Gastrocnemius medialis (tissue), 4 donors: ENCODE results near the gene MMP11. TPM values are rescaled to one million over a fixed set of nuclear protein-coding genes. Genes with fewer than 3 reads are reported as not detected.

ENCODE experiments used
- ATAC-seq, 2 donors: fragments of 150-250 bp; one replicate each; pipeline ENCODE4 v1.9.1; 2016
- DNase-seq, 2 donors: peaks; one replicate each; pipeline ENCODE4 v3.0.0-alpha.2; 2019
- H3K27ac ChIP-seq, 4 donors: fragments of 200-600 bp; sonication (generic); 1 replicate in 1 of 4; 2 replicates in 3 of 4; pipeline ENCODE4 v1.5.1; 2016 to 2018; ENCODE audit warnings: mild to moderate bottlenecking in 2 of 4, moderate library complexity in 1 of 4
- H3K27me3 ChIP-seq, 3 donors: fragments of 200-600 bp; sonication (generic) in 2 of 3; 1 replicate in 1 of 3; 2 replicates in 2 of 3; pipeline versions ENCODE4 v1.5.1 to v1.6.0; 2016 to 2019; ENCODE audit warnings: mild to moderate bottlenecking in 1 of 3, moderate library complexity in 1 of 3
- H3K36me3 ChIP-seq, 2 donors: fragments of 200-600 bp; sonication (generic) in 1 of 2; one replicate each; pipeline ENCODE4 v1.5.1; 2017 to 2018
- H3K4me1 ChIP-seq, 2 donors: fragments of 200-600 bp; sonication (generic) in 1 of 2; one replicate each; pipeline ENCODE4 v1.5.1; 2016 to 2017; ENCODE audit warnings: mild to moderate bottlenecking in 2 of 2
- H3K4me3 ChIP-seq, 4 donors: fragments of 200-600 bp; sonication (generic) in 3 of 4; 1 replicate in 1 of 4; 2 replicates in 3 of 4; pipeline ENCODE4 v1.5.1; 2016 to 2019; ENCODE audit warnings: mild to moderate bottlenecking in 2 of 4
- H3K9me3 ChIP-seq, 3 donors: fragments of 200-600 bp; sonication (generic) in 2 of 3; 1 replicate in 1 of 3; 2 replicates in 2 of 3; pipeline ENCODE4 v1.5.1; 2016 to 2019
- CTCF ChIP-seq, 5 experiments: fragments of 450-650 bp in 3 of 5; fragments of 200-600 bp in 2 of 5; sonication (generic) in 2 of 5; IDR thresholded peaks in 4 of 5; conservative IDR thresholded peaks in 1 of 5; 1 replicate in 4 of 5; 2 replicates in 1 of 5; pipeline ENCODE4 v1.5.1; 2016 to 2019; ENCODE audit warnings: antibody characterized with exemption in 5 of 5, mild to moderate bottlenecking in 3 of 5, moderate library complexity in 3 of 5
- POLR2A ChIP-seq, 2 donors: fragments of 450-650 bp; IDR thresholded peaks; one replicate each; pipeline ENCODE4 v1.6.1; 2017; ENCODE audit warnings: antibody characterized with exemption in 2 of 2, mild to moderate bottlenecking in 2 of 2, moderate library complexity in 2 of 2
- in situ Hi-C, 4 donors: fragments of 200-750 bp; cut with MboI; loops; one replicate each; pipeline versions ENCODE4 v1.15.0 to v1.8.0; 2017; ENCODE audit warnings: low sequenced_read_pairs in 4 of 4
- intact Hi-C: fragments of 100-400 bp; cut with DNase I; formaldehyde crosslinking; loops from one replicate; pipeline ENCODE4 v1.15.1; 2023; ENCODE audit warnings: low total_unique reads
- total RNA-seq, 4 donors: library from RNA; depleted of rRNA; stranded (reverse); fragments of >200 nt; gene quantifications; one replicate each; pipeline versions ENCODE4 v1.1.0 to v1.2.3, GENCODE V29; 2016

The MMP11 gene
- total RNA-seq, 4 donors from 2014 or later = 0.91 to 3.6 (median 1.4) TPM; not detected in 1

DNA sequence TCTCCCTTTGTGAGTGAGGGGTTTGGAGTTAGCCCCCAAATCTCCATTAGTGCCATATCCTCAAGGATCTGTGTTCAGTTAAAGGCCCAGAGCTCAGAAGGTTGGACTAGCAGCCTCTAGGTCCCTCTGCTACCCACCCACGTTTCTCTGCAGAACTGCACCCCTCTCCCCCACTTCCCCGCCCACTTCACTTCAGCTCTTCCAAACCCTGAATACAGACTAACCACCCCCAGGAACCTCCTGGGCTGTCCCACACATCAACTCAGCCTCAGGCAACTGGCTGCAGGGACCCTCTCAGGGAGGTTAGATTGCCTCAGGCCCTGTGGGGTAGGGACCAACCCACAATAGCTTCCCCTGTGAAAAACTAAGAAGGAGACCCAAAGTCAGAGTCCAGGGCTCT lies 19.3 kb upstream of the MMP11 start:
- in situ Hi-C loops (no loop called here), intact Hi-C loops (loop anchor here (5.0 kb wide), 1 partner anchor 36 kb away; no protein-coding TSS in a partner anchor)
- TF ChIP-seq POLR2A (IDR thresholded peaks at IDR 0.05) (no peak), CTCF (IDR thresholded peaks at IDR 0.05 in 4 of 5, conservative IDR thresholded peaks at IDR 0.05 in 1 of 5) (no peak)
- no peaks in the 10 kb centered on the region for H3K27me3 ChIP-seq
- H3K4me1 ChIP-seq = peaks cover 9 to 10% of the 10 kb centered on the region in 2 donors
- DNase-seq (no peak), ATAC-seq (no peak)
- H3K9me3 ChIP-seq = no peaks in the 10 kb centered on the region
- no peaks in the 10 kb centered on the region for H3K36me3 ChIP-seq
- H3K27ac ChIP-seq = no peak overlapping the region
- H3K4me3 ChIP-seq = no peak overlapping the region

DNA sequence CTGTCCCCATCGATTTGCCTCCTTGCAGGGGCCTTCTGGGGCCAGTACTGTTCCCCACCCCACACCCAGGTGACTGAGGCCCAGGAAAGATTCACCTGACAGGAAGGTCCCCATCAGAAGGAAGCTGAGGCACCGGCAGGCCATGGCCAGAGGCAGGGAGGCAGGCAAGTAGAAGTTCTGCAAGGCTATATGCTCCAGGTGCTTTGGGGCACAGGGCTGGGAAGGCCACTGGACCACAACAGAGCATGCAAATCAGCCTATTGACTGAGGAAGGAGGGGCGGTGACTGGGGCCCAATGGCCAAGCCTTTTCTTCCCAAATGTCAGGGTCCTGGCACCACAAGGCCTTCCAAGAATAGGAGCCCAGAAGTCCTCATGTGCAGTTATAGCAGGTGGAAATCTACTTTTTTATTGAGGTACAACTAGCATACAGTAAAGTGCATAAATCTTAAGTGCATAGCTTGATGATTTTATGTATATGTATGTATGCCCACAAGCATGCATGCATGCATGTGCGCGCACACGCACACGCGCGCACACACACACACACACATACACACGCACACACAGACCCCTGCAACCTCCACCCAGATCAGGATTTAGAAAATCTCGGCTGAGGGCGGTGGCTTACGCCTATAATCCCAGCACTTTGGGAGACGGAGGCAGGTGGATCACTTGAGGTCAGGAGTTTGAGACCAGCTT lies 18.3 kb upstream of the MMP11 start, which contains the start of gene VPREB3:
TSS of gene VPREB3 (minus strand) at position 206 of the 700 bp plus-strand sequence. CDS start at position 144, 62 bp downstream.
- Histone ChIP-seq H3K27ac (peak within 1 kb of the TSS in 1 of 4 donors; percentile 1), H3K36me3 (no peaks in the 10 kb centered on the region), H3K27me3 (no peaks in the 10 kb centered on the region), H3K9me3 (no peaks in the 10 kb centered on the region), H3K4me3 (no peak within 1 kb of the TSS), H3K4me1 (peaks cover 9 to 10% of the 10 kb centered on the region in 2 donors)
- no peak for DNase-seq
- TF ChIP-seq POLR2A (IDR thresholded peaks at IDR 0.05) (no peak), CTCF (IDR thresholded peaks at IDR 0.05 in 4 of 5, conservative IDR thresholded peaks at IDR 0.05 in 1 of 5) (no peak)
- intact Hi-C loops = loop anchor here (5.0 kb wide), 1 partner anchor 37 kb away; no protein-coding TSS in a partner anchor
- in situ Hi-C loops = no loop called here
- ATAC-seq = no peak

DNA sequence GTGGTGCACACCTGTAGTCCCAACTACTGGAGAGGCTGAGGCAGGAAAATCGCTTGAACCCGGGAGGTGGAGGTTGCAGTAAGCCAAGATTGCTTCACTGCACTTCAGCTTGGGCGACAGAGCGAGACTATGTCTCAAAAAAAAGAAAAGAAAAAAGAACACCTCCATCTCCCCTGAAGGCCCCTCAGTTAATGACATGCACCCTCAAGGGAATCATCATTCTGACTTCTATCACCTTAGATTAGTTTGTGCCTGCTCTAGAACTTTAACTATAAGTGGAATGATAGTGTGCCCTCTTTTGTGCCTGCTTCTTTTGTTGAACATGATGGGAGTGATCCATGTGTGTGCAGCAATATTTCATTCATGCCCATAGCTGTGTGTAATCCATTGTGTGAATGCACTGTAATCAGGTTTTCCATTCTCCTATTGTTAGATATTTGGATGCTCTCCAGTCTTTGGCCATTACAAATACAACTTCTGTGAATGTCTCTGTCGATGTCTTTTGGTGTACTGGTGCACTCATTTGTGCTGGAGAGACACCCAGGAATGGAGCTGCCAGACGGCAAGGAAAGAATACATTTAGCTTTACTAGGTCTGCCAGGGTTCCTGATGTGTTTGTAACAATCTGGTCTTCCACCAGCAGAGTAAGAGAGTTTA lies 17.5 kb upstream of the MMP11 start:
- no peaks in the 10 kb centered on the region for H3K9me3 ChIP-seq
- H3K27me3 ChIP-seq = no peaks in the 10 kb centered on the region
- in situ Hi-C loops = no loop called here
- no peaks in the 10 kb centered on the region for H3K36me3 ChIP-seq
- peak overlapping the region in 2 of 4 donors; percentile 1 to 35 for H3K27ac ChIP-seq
- H3K4me3 ChIP-seq = no peak overlapping the region
- ATAC-seq = no peak
- TF ChIP-seq CTCF (IDR thresholded peaks at IDR 0.05 in 4 of 5, conservative IDR thresholded peaks at IDR 0.05 in 1 of 5) = no peak
- no peak for TF ChIP-seq POLR2A (IDR thresholded peaks at IDR 0.05)
- intact Hi-C loops = loop anchor here (5.0 kb wide), 1 partner anchor 38 kb away; no protein-coding TSS in a partner anchor
- peaks cover 4 to 5% of the 10 kb centered on the region in 2 donors for H3K4me1 ChIP-seq
- no peak for DNase-seq

GRCh38 chr22:23755711-23756110 lies 16.9 kb upstream of the MMP11 start:
- DNase-seq (no peak), ATAC-seq (no peak)
- Histone ChIP-seq H3K27me3 (no peaks in the 10 kb centered on the region), H3K9me3 (no peaks in the 10 kb centered on the region), H3K4me1 (no peaks in the 10 kb centered on the region), H3K4me3 (no peak overlapping the region), H3K27ac (peak overlapping the region in 2 of 4 donors; percentile 1 to 35), H3K36me3 (no peaks in the 10 kb centered on the region)
- intact Hi-C loops (no loop called here), in situ Hi-C loops (no loop called here)
- TF ChIP-seq CTCF (IDR thresholded peaks at IDR 0.05 in 4 of 5, conservative IDR thresholded peaks at IDR 0.05 in 1 of 5) = no peak
- no peak for TF ChIP-seq POLR2A (IDR thresholded peaks at IDR 0.05)
